Bronchial epithelial cell (primary cell): ENCODE measurements around the gene ITPA. TPM values are rescaled to one million over a fixed set of nuclear protein-coding genes. Genes with fewer than 3 reads are reported as not detected.

ENCODE experiments used
- DNase-seq: peaks from one replicate; pipeline ENCODE4 v3.0.0-alpha.2; 2010; ENCODE audit warnings: low read depth
- FAIRE-seq: peaks from 2 replicates; lab custom pipeline; 2011; peaks lifted over from hg19 to GRCh38; lab: Jason Lieb, UNC
- H3K27me3 ChIP-seq: 2 replicates; pipeline ENCODE4 v1.5.1; 2011; ENCODE audit warnings: low read length; ENCODE audit not compliant: control insufficient read depth, insufficient read depth
- H3K36me3 ChIP-seq: 2 replicates; pipeline ENCODE4 v1.5.1; 2011; ENCODE audit warnings: low read length; ENCODE audit not compliant: control insufficient read depth, insufficient read depth
- H3K4me3 ChIP-seq: 2 replicates; pipeline ENCODE4 v1.5.1; 2011; ENCODE audit warnings: mild to moderate bottlenecking, low read depth, low read length, control low read depth
- total RNA-seq: library from RNA; depleted of rRNA; stranded (reverse); fragments of >200 nt; gene quantifications from 2 replicates; pipeline ENCODE4 v1.2.1, GENCODE V29; 2014
- TF ChIP-seq, protein P1 (sequence below): IDR thresholded peaks from 2 replicates; pipeline ENCODE4 v1.5.1; 2011; ENCODE audit warnings: mild to moderate bottlenecking, moderate library complexity, low read length, control low read depth, inconsistent platforms; ENCODE audit not compliant: insufficient read depth, severe bottlenecking

Gene ITPA
- total RNA-seq, 1 donor from 2014 or later: 45.5 TPM

DNA sequence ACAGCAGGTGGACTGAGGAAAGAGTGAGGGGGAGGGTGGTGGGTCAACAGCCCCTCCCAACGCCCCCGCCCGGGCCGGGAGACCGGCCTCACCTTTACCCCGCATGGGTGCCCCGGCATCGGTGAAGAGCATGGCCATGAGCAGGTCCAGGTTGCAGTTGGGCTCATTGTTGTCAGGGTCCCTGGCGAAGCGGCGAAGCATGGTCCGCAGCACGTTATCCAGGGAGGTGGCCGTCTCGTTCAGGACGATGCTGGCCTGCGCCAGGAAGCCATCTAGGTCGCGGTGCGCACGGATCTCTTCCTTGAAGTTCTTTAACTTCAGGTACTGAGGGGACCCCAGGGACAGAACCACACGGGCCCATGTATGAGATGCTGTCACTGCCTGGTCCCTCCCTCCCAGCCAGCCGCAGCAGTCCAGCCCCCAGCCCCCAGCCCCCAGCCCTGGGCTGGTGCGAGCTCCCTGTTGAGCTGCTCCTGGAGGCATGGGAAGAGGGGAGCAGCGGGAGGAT is 24.7 kb downstream of the ITPA start:
- TF ChIP-seq, protein P1, sequence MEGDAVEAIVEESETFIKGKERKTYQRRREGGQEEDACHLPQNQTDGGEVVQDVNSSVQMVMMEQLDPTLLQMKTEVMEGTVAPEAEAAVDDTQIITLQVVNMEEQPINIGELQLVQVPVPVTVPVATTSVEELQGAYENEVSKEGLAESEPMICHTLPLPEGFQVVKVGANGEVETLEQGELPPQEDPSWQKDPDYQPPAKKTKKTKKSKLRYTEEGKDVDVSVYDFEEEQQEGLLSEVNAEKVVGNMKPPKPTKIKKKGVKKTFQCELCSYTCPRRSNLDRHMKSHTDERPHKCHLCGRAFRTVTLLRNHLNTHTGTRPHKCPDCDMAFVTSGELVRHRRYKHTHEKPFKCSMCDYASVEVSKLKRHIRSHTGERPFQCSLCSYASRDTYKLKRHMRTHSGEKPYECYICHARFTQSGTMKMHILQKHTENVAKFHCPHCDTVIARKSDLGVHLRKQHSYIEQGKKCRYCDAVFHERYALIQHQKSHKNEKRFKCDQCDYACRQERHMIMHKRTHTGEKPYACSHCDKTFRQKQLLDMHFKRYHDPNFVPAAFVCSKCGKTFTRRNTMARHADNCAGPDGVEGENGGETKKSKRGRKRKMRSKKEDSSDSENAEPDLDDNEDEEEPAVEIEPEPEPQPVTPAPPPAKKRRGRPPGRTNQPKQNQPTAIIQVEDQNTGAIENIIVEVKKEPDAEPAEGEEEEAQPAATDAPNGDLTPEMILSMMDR: no peak
- no peak for DNase-seq
- no peak for FAIRE-seq
- H3K36me3 ChIP-seq: peaks cover 12% of the 10 kb centered on the region
- no peak overlapping the region for H3K4me3 ChIP-seq
- H3K27me3 ChIP-seq: no peaks in the 10 kb centered on the region

DNA sequence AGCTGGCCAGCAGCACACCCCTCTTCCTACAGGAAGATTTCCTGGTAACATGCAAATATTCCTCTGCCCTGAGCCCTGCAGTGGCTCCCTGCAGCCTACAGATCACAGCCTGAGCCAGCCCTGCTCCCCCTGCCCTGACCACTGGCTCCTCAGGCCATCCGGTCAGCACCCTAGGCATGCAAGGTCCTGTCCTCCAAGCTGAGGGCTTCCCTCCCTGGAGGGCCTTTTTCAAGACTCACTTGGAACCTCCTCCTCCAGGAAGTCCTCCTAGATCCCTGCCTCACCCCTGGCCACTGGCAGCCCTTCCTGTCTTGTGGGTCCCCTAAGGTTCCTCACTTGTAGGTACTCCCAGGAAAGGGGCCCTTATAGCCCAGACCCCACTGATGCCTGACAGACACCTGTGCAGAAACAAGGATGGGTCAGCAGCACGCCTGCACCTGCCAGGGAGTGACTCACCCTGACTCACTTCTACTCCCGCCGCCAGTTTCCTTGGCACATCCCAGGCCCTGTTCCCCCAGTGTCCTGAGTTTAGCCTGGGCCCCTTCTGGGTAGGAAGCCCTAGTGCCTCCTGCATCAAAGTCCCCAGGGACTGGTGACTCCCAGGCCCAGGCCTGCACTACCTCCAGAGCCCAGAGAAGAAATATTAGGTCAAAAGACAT is 26.5 kb downstream of the ITPA start:
- TF ChIP-seq, protein P1: no peak
- Histone ChIP-seq H3K36me3 (peaks cover 8% of the 10 kb centered on the region), H3K27me3 (no peaks in the 10 kb centered on the region), H3K4me3 (no peak overlapping the region)
- DNase-seq: peak; percentile 79
- FAIRE-seq: peak; percentile 94

DNA sequence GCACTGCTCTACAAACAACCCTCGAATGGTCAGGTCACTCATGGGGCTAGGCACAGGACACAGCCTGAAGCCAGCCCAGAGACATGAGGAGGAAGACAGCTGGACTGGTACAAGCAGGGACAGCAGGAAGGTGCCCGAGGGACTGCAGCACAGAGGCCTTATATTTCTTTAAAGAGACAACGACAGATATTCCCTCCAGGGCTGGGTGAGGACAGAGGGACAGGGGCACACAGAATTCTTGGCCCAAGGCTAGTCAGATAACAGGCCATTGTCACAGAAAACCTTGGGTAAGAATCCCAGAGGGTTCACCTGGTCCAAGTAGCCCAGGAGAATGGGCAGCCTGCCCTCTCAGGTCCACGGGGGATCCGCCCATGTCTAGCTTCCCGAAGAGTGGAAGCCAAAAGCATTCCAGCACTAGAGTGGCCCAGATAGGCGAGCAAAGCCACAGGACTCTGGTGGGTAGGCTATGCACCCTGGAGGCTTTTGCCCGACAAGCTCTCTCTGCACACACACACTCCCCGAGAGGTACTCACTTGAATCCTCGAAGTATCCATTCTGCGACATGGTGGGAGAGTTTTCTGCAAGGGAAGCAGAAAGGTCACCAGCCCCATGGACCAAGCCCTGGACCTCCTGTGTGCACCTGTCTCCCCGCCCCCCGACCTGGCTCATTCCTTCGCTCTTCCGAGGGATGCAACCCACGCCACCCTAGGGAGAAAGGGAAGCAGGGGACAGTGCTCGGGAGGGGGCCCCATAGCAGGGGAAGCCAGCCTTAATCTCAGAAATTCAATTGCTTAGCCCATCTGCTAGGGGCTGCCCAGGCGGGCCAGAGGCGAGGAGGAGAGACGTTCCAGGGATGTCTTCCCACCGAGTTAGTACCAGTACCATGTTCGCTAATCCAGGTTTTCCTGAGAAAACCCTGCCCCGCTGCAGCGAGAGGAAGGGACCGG is 28.0 kb downstream of the ITPA start:
- H3K36me3 ChIP-seq: peaks cover 5% of the 10 kb centered on the region
- FAIRE-seq (no peak), DNase-seq (no peak)
- no peaks in the 10 kb centered on the region for H3K27me3 ChIP-seq
- TF ChIP-seq, protein P1: no peak
- H3K4me3 ChIP-seq: no peak overlapping the region

DNA sequence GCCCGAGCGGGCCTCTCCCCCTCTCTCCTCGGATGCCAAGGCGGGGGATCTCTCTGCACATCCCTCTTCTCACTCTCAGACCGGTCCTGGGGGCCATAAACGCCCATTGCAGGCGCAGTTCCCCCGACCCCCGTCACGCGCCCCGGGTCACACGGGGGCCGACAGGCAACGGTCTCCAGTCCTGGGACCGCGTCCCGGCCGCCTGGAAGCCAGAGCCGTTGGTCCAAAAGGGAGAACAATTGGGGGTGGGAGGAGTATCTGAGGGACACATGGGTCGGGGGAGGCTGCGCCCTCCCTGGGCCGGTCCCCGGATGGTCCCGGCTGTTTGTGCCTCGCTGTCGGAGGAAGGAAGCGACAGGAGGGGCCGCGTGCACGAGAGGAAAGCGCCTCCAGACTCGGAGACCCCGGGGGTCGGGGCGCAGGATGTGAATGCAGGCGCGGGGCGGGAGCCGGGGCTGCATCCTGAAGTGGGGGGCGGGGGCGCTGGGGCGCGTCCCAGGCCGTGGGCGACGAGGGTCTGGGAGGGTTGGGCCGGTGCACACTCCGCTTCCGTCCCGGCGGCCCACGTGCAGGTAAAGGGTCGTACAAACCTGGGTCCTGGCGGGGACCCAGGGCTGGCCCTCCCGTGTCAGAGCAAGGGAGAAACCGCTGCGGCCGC is 28.8 kb downstream of the ITPA start:
- no peak for DNase-seq
- TF ChIP-seq, protein P1: no peak
- Histone ChIP-seq H3K27me3 (no peaks in the 10 kb centered on the region), H3K4me3 (peak overlapping the region; percentile 82), H3K36me3 (peaks cover 3% of the 10 kb centered on the region)
- FAIRE-seq: no peak

DNA sequence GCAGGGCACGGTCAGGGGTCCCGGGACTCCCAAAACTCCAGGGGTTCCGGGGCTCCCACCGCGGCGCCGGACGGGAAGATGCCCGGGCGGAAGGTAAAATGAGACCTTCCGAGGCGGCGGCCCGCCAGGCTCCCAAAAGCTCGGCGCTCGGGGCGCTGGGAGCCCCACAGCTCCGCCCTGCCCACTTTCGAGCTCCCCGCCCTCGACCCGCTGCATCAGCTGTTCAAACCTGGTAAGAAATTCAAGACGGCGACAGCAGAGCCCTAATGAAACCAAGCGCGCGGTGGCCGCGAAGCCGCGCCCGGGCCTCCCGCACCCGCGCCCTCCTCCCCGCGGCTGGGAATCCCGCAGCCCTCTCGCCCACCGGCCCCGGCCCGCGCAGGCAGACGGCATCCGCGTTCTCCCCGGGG is 29.3 kb downstream of the ITPA start:
- H3K36me3 ChIP-seq: peaks cover 2% of the 10 kb centered on the region
- TF ChIP-seq, protein P1: no peak
- peak overlapping the region; percentile 82 for H3K4me3 ChIP-seq
- no peak for FAIRE-seq
- H3K27me3 ChIP-seq: no peaks in the 10 kb centered on the region
- peak; percentile 33 for DNase-seq
